GM12891 (cell line): Measurements from ENCODE around the gene COX8C.

Experiments used
- POLR2A ChIP-seq: IDR thresholded peaks from 2 replicates; pipeline ENCODE4 v1.6.1; 2011; ENCODE audit warnings: low read depth, low read length, control low read depth
- POLR2AphosphoS5 ChIP-seq: IDR thresholded peaks from 2 replicates; pipeline ENCODE4 v1.6.1; 2011; ENCODE audit warnings: low read depth, low read length, control low read depth
- TAF1 ChIP-seq: IDR thresholded peaks from 2 replicates; pipeline ENCODE4 v1.6.1; 2011; ENCODE audit warnings: low read depth, low read length, control low read depth

- TF ChIP-seq POLR2A (no peak), TAF1 (no peak), POLR2AphosphoS5 (no peak)
Observed at GRCh38 chr14:93317210-93317874, 29.6 kb upstream of the COX8C start.
